H1 (cell line): ENCODE measurements around the gene SLC6A2. TPM values are rescaled to one million over a fixed set of nuclear protein-coding genes. Genes with fewer than 3 reads are reported as not detected.

ENCODE experiments used
- CTCF ChIA-PET: fragments of 300-600 bp; sonication (Branson Sonifier 250); formaldehyde crosslinking; loops from one replicate; lab custom pipeline; 2021; ENCODE audit not compliant: partially characterized antibody; lab: Charles Lee
- POLR2A ChIA-PET: fragments of 300-600 bp; sonication (Branson Sonifier 250); formaldehyde crosslinking; loops from one replicate; lab custom pipeline; 2021; ENCODE audit warnings: inconsistent platforms; ENCODE audit not compliant: partially characterized antibody; lab: Charles Lee
- DNase-seq, 2 experiments: peaks; one replicate each; pipeline versions ENCODE4 v3.0.0 to v3.0.0-alpha.2; 2010 to 2022; ENCODE audit warnings: low spot score in 2 of 2, low read depth in 1 of 2, mixed read lengths in 1 of 2
- FAIRE-seq: peaks from 2 replicates; lab custom pipeline; 2011; peaks lifted over from hg19 to GRCh38; lab: Jason Lieb, UNC
- H2AFZ ChIP-seq: 2 replicates; pipeline ENCODE4 v1.8.1; 2012; ENCODE audit warnings: low read length, inconsistent platforms
- H2AK5ac ChIP-seq: 2 replicates; pipeline ENCODE4 v1.6.1; 2013; ENCODE audit warnings: low read depth, low read length
- H2BK120ac ChIP-seq: replicated peaks from 2 replicates; pipeline ENCODE3; 2013; ENCODE audit warnings: low read depth, low read length, inconsistent platforms
- H2BK12ac ChIP-seq: 2 replicates; pipeline ENCODE4 v1.6.1; 2013; ENCODE audit warnings: low read depth, low read length
- H2BK15ac ChIP-seq: 2 replicates; pipeline ENCODE4 v1.6.1; 2013; ENCODE audit warnings: low read length
- H2BK20ac ChIP-seq: 2 replicates; pipeline ENCODE4 v1.6.1; 2013; ENCODE audit warnings: low read length
- H2BK5ac ChIP-seq: 2 replicates; pipeline ENCODE4 v1.6.1; 2013; ENCODE audit warnings: low read depth, low read length
- H3K14ac ChIP-seq: 2 replicates; pipeline ENCODE4 v1.6.1; 2013; ENCODE audit warnings: inconsistent platforms; ENCODE audit not compliant: insufficient read length
- H3K18ac ChIP-seq: 2 replicates; pipeline ENCODE4 v1.6.1; 2013; ENCODE audit warnings: low read length; ENCODE audit errors: extremely low read depth
- H3K23ac ChIP-seq: 2 replicates; pipeline ENCODE4 v1.6.1; 2013; ENCODE audit warnings: inconsistent platforms; ENCODE audit not compliant: insufficient read length
- H3K23me2 ChIP-seq: 2 replicates; pipeline ENCODE4 v1.6.1; 2013; ENCODE audit warnings: low read depth, low read length
- H3K27ac ChIP-seq: 2 replicates; pipeline ENCODE4 v1.6.1; 2011; ENCODE audit warnings: low read depth, low read length, inconsistent platforms
- H3K27me3 ChIP-seq, 4 experiments: replicated peaks in 1 of 4; 1 replicate in 1 of 4; 2 replicates in 3 of 4; pipeline versions ENCODE4 v1.6.1 to v1.8.1; 2011 to 2013; ENCODE audit warnings: low read length in 3 of 4, mild to moderate bottlenecking in 3 of 4, inconsistent platforms in 2 of 4, mixed read lengths in 2 of 4, moderate library complexity in 1 of 4; ENCODE audit not compliant: control insufficient read depth in 3 of 4, insufficient read depth in 3 of 4; ENCODE audit errors: extremely low read depth in 1 of 4
- H3K36me3 ChIP-seq, 4 experiments: 2 replicates each; pipeline versions ENCODE4 v1.6.1 to v1.8.1; 2011 to 2013; ENCODE audit warnings: mild to moderate bottlenecking in 4 of 4, low read length in 3 of 4, moderate library complexity in 2 of 4, control low read depth in 1 of 4, inconsistent platforms in 1 of 4; ENCODE audit not compliant: insufficient read depth in 4 of 4, control insufficient read depth in 2 of 4
- H3K4ac ChIP-seq: replicated peaks from 2 replicates; pipeline ENCODE3; 2013; ENCODE audit warnings: low read length, low read depth, mixed read lengths, inconsistent platforms; ENCODE audit not compliant: insufficient read length
- H3K4me1 ChIP-seq, 4 experiments: replicated peaks in 1 of 4; 1 replicate in 1 of 4; 2 replicates in 3 of 4; pipeline versions ENCODE4 v1.6.1 to v1.8.1; 2011 to 2013; ENCODE audit warnings: low read length in 3 of 4, inconsistent platforms in 2 of 4, mixed read lengths in 1 of 4; ENCODE audit not compliant: insufficient read depth in 4 of 4, control insufficient read depth in 3 of 4
- H3K4me2 ChIP-seq, 2 experiments: 2 replicates each; pipeline versions ENCODE4 v1.6.1 to v1.8.1; 2011 to 2013; ENCODE audit warnings: low read depth in 2 of 2, low read length in 2 of 2, control low read depth in 1 of 2, inconsistent platforms in 1 of 2, mild to moderate bottlenecking in 1 of 2; ENCODE audit not compliant: insufficient read depth in 1 of 2
- H3K4me3 ChIP-seq, 4 experiments: fragments of 200-600, 300-600 bp in 1 of 4; sonication (generic), shearing (Covaris generic), sonication (Bioruptor Twin) in 1 of 4; 2 replicates each; pipeline versions ENCODE4 v1.5.1 to v1.8.1; 2011 to 2016; ENCODE audit warnings: low read length in 4 of 4, low read depth in 3 of 4, control low read depth in 2 of 4, inconsistent platforms in 2 of 4, mild to moderate bottlenecking in 2 of 4, mixed read lengths in 1 of 4, moderate library complexity in 1 of 4; ENCODE audit not compliant: insufficient read depth in 2 of 4; ENCODE audit errors: extremely low read depth in 1 of 4
- H3K56ac ChIP-seq: replicated peaks from 2 replicates; pipeline ENCODE3; 2013; ENCODE audit warnings: low read depth, mild to moderate bottlenecking, mixed read lengths, low read length, inconsistent platforms; ENCODE audit not compliant: insufficient read length
- H3K79me1 ChIP-seq: 2 replicates; pipeline ENCODE4 v1.6.1; 2013; ENCODE audit warnings: low read depth, low read length, control low read depth
- H3K79me2 ChIP-seq, 2 experiments: 2 replicates each; pipeline versions ENCODE4 v1.6.1 to v1.8.1; 2012 to 2013; ENCODE audit warnings: low read length in 2 of 2, mild to moderate bottlenecking in 2 of 2, inconsistent platforms in 1 of 2; ENCODE audit not compliant: insufficient read depth in 2 of 2, control insufficient read depth in 1 of 2
- H3K9ac ChIP-seq, 4 experiments: replicated peaks in 1 of 4; 1 replicate in 1 of 4; 2 replicates in 3 of 4; pipeline versions ENCODE4 v1.6.1 to v1.8.1; 2011 to 2013; ENCODE audit warnings: low read depth in 3 of 4, low read length in 3 of 4, control low read depth in 2 of 4, mild to moderate bottlenecking in 2 of 4, moderate library complexity in 2 of 4, inconsistent platforms in 1 of 4; ENCODE audit errors: extremely low read depth in 1 of 4
- H3K9me3 ChIP-seq, 2 experiments: 2 replicates each; pipeline versions ENCODE4 v1.6.1 to v1.8.1; 2012 to 2013; ENCODE audit warnings: mild to moderate bottlenecking in 2 of 2, moderate library complexity in 2 of 2, control low read depth in 1 of 2, inconsistent platforms in 1 of 2, low read depth in 1 of 2, low read length in 1 of 2, mixed read lengths in 1 of 2; ENCODE audit not compliant: insufficient read depth in 2 of 2
- H4K20me1 ChIP-seq, 2 experiments: replicated peaks in 1 of 2; 2 replicates each; pipeline versions ENCODE3 to v1.8.1; 2011 to 2013; ENCODE audit warnings: inconsistent platforms in 2 of 2, low read length in 2 of 2, mild to moderate bottlenecking in 1 of 2; ENCODE audit not compliant: insufficient read depth in 2 of 2, control insufficient read depth in 1 of 2
- H4K5ac ChIP-seq: 2 replicates; pipeline ENCODE4 v1.6.1; 2013; ENCODE audit warnings: low read length, low read depth, mixed read lengths, inconsistent platforms; ENCODE audit not compliant: insufficient read length
- H4K8ac ChIP-seq: 2 replicates; pipeline ENCODE4 v1.8.0; 2013; ENCODE audit warnings: mild to moderate bottlenecking, moderate library complexity, low read length, inconsistent platforms; ENCODE audit not compliant: insufficient read depth; ENCODE audit errors: extremely low read depth
- H4K91ac ChIP-seq: replicated peaks from 2 replicates; pipeline ENCODE3; 2013; ENCODE audit warnings: low read length, mixed read lengths, inconsistent platforms; ENCODE audit not compliant: insufficient read length
- ASH2L ChIP-seq: fragments of 200-600, 300-600 bp; sonication (generic); IDR thresholded peaks from one replicate; pipeline ENCODE4 v1.7.1; 2017; ENCODE audit warnings: low read length
- BRCA1 ChIP-seq: IDR thresholded peaks from 2 replicates; pipeline ENCODE4 v1.6.1; 2012; ENCODE audit warnings: low read depth, low read length, improper control_type of control experiment
- EP300 ChIP-seq, 2 experiments: IDR thresholded peaks; 1 replicate in 1 of 2; 2 replicates in 1 of 2; pipeline ENCODE4 v1.6.1; 2011 to 2012; ENCODE audit warnings: low read depth in 2 of 2, low read length in 2 of 2, mild to moderate bottlenecking in 2 of 2, borderline replicate concordance in 1 of 2, inconsistent platforms in 1 of 2, moderate library complexity in 1 of 2
- HDAC2 ChIP-seq, 2 experiments: fragments of 300-600 bp in 1 of 2; sonication (generic) in 1 of 2; IDR thresholded peaks; 2 replicates each; pipeline ENCODE4 v1.6.1; 2011 to 2012; ENCODE audit warnings: low read depth in 2 of 2, low read length in 2 of 2, mild to moderate bottlenecking in 2 of 2, moderate library complexity in 2 of 2, borderline replicate concordance in 1 of 2, inconsistent platforms in 1 of 2
- NRF1 ChIP-seq: IDR thresholded peaks from 2 replicates; pipeline ENCODE4 v1.6.1; 2011; ENCODE audit warnings: mild to moderate bottlenecking, low read depth, low read length, improper control_type of control experiment
- POLR2AphosphoS5 ChIP-seq: IDR thresholded peaks from 2 replicates; pipeline ENCODE4 v1.6.1; 2011; ENCODE audit warnings: low read depth, low read length
- POU5F1 ChIP-seq: IDR thresholded peaks from 2 replicates; pipeline ENCODE4 v1.6.1; 2011; ENCODE audit warnings: low read depth, mild to moderate bottlenecking, low read length, moderate library complexity
- TBP ChIP-seq: IDR thresholded peaks from 2 replicates; pipeline ENCODE4 v1.6.1; 2011; ENCODE audit warnings: low read depth, low read length, improper control_type of control experiment
- WGBS, 2 experiments: shearing (Covaris generic) in 1 of 2; methylation state at CpG; one replicate each; pipeline versions ENCODE4 v1.1.6 to v1.1.7; 2013 to 2015; ENCODE audit warnings: low lambda C conversion rate in 2 of 2, mixed read lengths in 2 of 2, inconsistent platforms in 1 of 2, low coverage in 1 of 2, missing lambda C conversion rate in 1 of 2; ENCODE audit not compliant: insufficient replicate concordance in 2 of 2, insufficient coverage in 1 of 2, insufficient read length in 1 of 2; ENCODE audit errors: extremely low coverage in 1 of 2, missing lambda C conversion rate in 1 of 2; 5-methylcytosine and 5-hydroxymethylcytosine counted together
- polyA plus RNA-seq, 7 experiments: library from polyadenylated mRNA; depleted of rRNA in 3 of 7; stranded (reverse) in 5 of 7; unstranded in 2 of 7; fragments of >200 nt in 5 of 7; fragments of 200-250 nt in 2 of 7; gene quantifications; 1 replicate in 5 of 7; 2 replicates in 1 of 7; 4 replicates in 1 of 7; pipeline versions ENCODE4 v1.2.1 to v1.2.3, GENCODE V29; 2011 to 2013; ENCODE audit warnings: missing spikeins in 2 of 7, mixed read lengths in 2 of 7
- total RNA-seq: library from RNA; stranded (reverse); fragmentation: NEBNext Ultra II Directional; extraction: Animal tissue kit (Norgen Biotek cat#: 25700); gene quantifications from 2 replicates; pipeline ENCODE4 v1.2.1, GENCODE V29; 2021
- TF ChIP-seq, protein P1 (sequence below): IDR thresholded peaks from 2 replicates; pipeline ENCODE4 v1.6.1; 2012; ENCODE audit warnings: low read length, inconsistent platforms

SLC6A2 gene
- total and polyA plus RNA-seq, 2 of the 8 experiments (the other 6 are each of a cell fraction or from before 2014, with no cell fraction given), result 0.35 TPM; not detected in 1

DNA sequence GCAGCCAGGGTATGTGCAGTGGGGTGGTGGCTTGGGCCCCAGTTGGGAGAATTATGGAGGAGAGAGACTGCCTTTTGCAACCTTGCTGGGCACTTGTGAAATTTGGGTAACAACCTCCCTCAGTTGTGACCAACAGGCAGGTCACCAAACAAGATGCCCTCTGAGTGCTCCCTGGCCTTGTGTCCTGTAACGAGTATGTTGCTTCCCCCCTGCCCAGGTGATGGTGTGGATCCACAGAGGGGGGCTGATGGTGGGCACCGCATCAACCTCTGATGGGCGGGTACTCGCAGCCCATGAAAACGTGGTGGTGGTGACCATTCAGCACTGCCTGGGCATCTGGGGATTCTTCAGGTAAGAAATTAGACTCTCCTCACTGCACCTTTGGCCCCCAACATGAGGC is 74.3 kb downstream of the SLC6A2 start:
- Histone ChIP-seq H2BK15ac (no peak overlapping the region), H3K56ac (no peak overlapping the region), H2BK5ac (no peak overlapping the region), H3K27ac (no peak overlapping the region), H3K36me3 (no peaks in the 10 kb centered on the region), H3K18ac (no peak overlapping the region), H3K4ac (no peak overlapping the region), H4K5ac (no peak overlapping the region), H4K8ac (no peak overlapping the region), H3K4me1 (no peaks in the 10 kb centered on the region), H3K4me2 (no peak overlapping the region), H4K20me1 (no peaks in the 10 kb centered on the region), H2BK12ac (no peak overlapping the region), H2AK5ac (no peak overlapping the region), H3K79me1 (no peaks in the 10 kb centered on the region), H3K23ac (no peak overlapping the region), H3K79me2 (no peaks in the 10 kb centered on the region), H4K91ac (no peak overlapping the region), H3K4me3 (no peak overlapping the region), H3K9ac (no peak overlapping the region), H3K27me3 (no peaks in the 10 kb centered on the region), H2BK20ac (no peak overlapping the region), H3K9me3 (no peaks in the 10 kb centered on the region; a peak in 1 of 4 replicates), H2BK120ac (no peak overlapping the region), H3K14ac (no peak overlapping the region), H3K23me2 (no peaks in the 10 kb centered on the region; the same call in 1 of the 2 replicates), H2AFZ (no peak overlapping the region)
- CTCF ChIA-PET, result no interaction called here
- no peak for TF ChIP-seq POLR2AphosphoS5
- TF ChIP-seq, protein P1, sequence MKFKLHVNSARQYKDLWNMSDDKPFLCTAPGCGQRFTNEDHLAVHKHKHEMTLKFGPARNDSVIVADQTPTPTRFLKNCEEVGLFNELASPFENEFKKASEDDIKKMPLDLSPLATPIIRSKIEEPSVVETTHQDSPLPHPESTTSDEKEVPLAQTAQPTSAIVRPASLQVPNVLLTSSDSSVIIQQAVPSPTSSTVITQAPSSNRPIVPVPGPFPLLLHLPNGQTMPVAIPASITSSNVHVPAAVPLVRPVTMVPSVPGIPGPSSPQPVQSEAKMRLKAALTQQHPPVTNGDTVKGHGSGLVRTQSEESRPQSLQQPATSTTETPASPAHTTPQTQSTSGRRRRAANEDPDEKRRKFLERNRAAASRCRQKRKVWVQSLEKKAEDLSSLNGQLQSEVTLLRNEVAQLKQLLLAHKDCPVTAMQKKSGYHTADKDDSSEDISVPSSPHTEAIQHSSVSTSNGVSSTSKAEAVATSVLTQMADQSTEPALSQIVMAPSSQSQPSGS, result no peak
- no peak for TF ChIP-seq BRCA1
- no peak for TF ChIP-seq POU5F1
- TF ChIP-seq TBP, result no peak
- TF ChIP-seq EP300 (IDR thresholded peaks at IDR 0.05; ENCODE audit: borderline replicate concordance in 1 of 2, low read depth in 2 of 2, low read length in 2 of 2), result no peak
- no peak for TF ChIP-seq HDAC2 (IDR thresholded peaks at IDR 0.05; ENCODE audit: borderline replicate concordance in 1 of 2, low read depth in 2 of 2, low read length in 2 of 2)
- TF ChIP-seq NRF1, result no peak
- TF ChIP-seq ASH2L, result no peak
- FAIRE-seq (no peak), DNase-seq (no peak)
- POLR2A ChIA-PET, result no interaction called here
- WGBS, 2 experiments, result 96% methylated on average over 5 of the region's 5 CpGs; no CpG with 5 or more reads in 1 of the 2 experiments
